Parathyroid adenoma (tissue), 2 donors: ENCODE results near the gene NGEF.

Experiments used
- H2AFZ ChIP-seq: fragments of 300-600 bp; sonication (generic); one replicate; pipeline ENCODE4 v1.7.0; 2017; ENCODE audit warnings: antibody characterized with exemption, mild to moderate bottlenecking
- H3K27ac ChIP-seq: fragments of 300-600 bp; sonication (generic); one replicate; pipeline ENCODE4 v1.7.0; 2017
- H3K27me3 ChIP-seq: fragments of 300-600 bp; sonication (generic); one replicate; pipeline ENCODE4 v1.7.0; 2017; ENCODE audit warnings: low read length; ENCODE audit not compliant: control insufficient read depth, insufficient read depth
- H3K36me3 ChIP-seq: fragments of 300-600 bp; sonication (generic); one replicate; pipeline ENCODE4 v1.7.0; 2017; ENCODE audit warnings: low read length; ENCODE audit not compliant: control insufficient read depth, insufficient read depth
- H3K4me1 ChIP-seq: fragments of 300-600 bp; sonication (generic); one replicate; pipeline ENCODE4 v1.7.0; 2017; ENCODE audit warnings: control low read depth
- H3K4me2 ChIP-seq: fragments of 300-600 bp; sonication (generic); one replicate; pipeline ENCODE4 v1.7.0; 2017; ENCODE audit warnings: low read length
- H3K4me3 ChIP-seq: fragments of 300-600 bp; sonication (generic); one replicate; pipeline ENCODE4 v1.7.0; 2017; ENCODE audit warnings: low read depth, low read length
- H3K79me2 ChIP-seq: fragments of 300-600 bp; sonication (generic); one replicate; pipeline ENCODE4 v1.7.0; 2017; ENCODE audit warnings: control low read depth
- H3K9ac ChIP-seq: fragments of 300-600 bp; sonication (generic); one replicate; pipeline ENCODE4 v1.7.0; 2017; ENCODE audit warnings: mild to moderate bottlenecking
- H3K9me3 ChIP-seq: fragments of 300-600 bp; sonication (generic); one replicate; pipeline ENCODE4 v1.7.0; 2017; ENCODE audit warnings: low read length; ENCODE audit not compliant: control insufficient read depth
- CTCF ChIP-seq: fragments of 300-600 bp; sonication (generic); IDR thresholded peaks from one replicate; pipeline ENCODE4 v1.7.0; 2017; ENCODE audit warnings: antibody characterized with exemption, mild to moderate bottlenecking
- donor health status: primary hyperparathyroidism.

NGEF gene

GRCh38 chr2:233035426-233036161, 22.5 kb upstream of the NGEF start:
- no peaks in the 10 kb centered on the region for H3K79me2 ChIP-seq
- no peak overlapping the region for H2AFZ ChIP-seq
- no peak overlapping the region for H3K4me3 ChIP-seq
- no peak overlapping the region for H3K4me2 ChIP-seq
- H3K36me3 ChIP-seq: no peaks in the 10 kb centered on the region
- no peaks in the 10 kb centered on the region for H3K27me3 ChIP-seq
- H3K4me1 ChIP-seq: no peaks in the 10 kb centered on the region
- H3K27ac ChIP-seq: no peak overlapping the region
- no peak for TF ChIP-seq CTCF
- H3K9me3 ChIP-seq: no peaks in the 10 kb centered on the region
- H3K9ac ChIP-seq: no peak overlapping the region

GRCh38 chr2:233034091-233034882, 21.2 kb upstream of the NGEF start:
- no peak for TF ChIP-seq CTCF
- no peaks in the 10 kb centered on the region for H3K79me2 ChIP-seq
- H3K27ac ChIP-seq: no peak overlapping the region
- H3K36me3 ChIP-seq: no peaks in the 10 kb centered on the region
- no peak overlapping the region for H3K4me2 ChIP-seq
- H3K9ac ChIP-seq: no peak overlapping the region
- no peak overlapping the region for H3K4me3 ChIP-seq
- no peak overlapping the region for H2AFZ ChIP-seq
- H3K9me3 ChIP-seq: no peaks in the 10 kb centered on the region
- H3K27me3 ChIP-seq: no peaks in the 10 kb centered on the region
- no peaks in the 10 kb centered on the region for H3K4me1 ChIP-seq

GRCh38 chr2:233033672-233034071, 20.6 kb upstream of the NGEF start:
- H3K4me2 ChIP-seq: no peak overlapping the region
- H3K36me3 ChIP-seq: no peaks in the 10 kb centered on the region
- no peaks in the 10 kb centered on the region for H3K9me3 ChIP-seq
- H3K79me2 ChIP-seq: no peaks in the 10 kb centered on the region
- H3K4me3 ChIP-seq: no peak overlapping the region
- H3K27ac ChIP-seq: no peak overlapping the region
- H3K4me1 ChIP-seq: no peaks in the 10 kb centered on the region
- no peak overlapping the region for H3K9ac ChIP-seq
- TF ChIP-seq CTCF: no peak
- no peak overlapping the region for H2AFZ ChIP-seq
- no peaks in the 10 kb centered on the region for H3K27me3 ChIP-seq

- no peak for TF ChIP-seq CTCF
- H3K27me3 ChIP-seq: no peaks in the 10 kb centered on the region
- H3K4me1 ChIP-seq: no peaks in the 10 kb centered on the region
- no peaks in the 10 kb centered on the region for H3K79me2 ChIP-seq
- H3K9ac ChIP-seq: no peak within 1 kb of the TSS
- no peak within 1 kb of the TSS for H2AFZ ChIP-seq
- H3K27ac ChIP-seq: no peak within 1 kb of the TSS
- no peak within 1 kb of the TSS for H3K4me3 ChIP-seq
- H3K9me3 ChIP-seq: no peaks in the 10 kb centered on the region
- H3K36me3 ChIP-seq: no peaks in the 10 kb centered on the region
- no peak within 1 kb of the TSS for H3K4me2 ChIP-seq
These were observed 19.7 kb upstream of the NGEF start, which contains the start of gene NEU2 for GRCh38 chr2:233032551-233033320. Gene NEU2, plus strand, starts transcription at chr2:233032672. Its CDS starts 0 bp downstream, at chr2:233032672.
